Measurements from ENCODE around the gene PIK3C2G. TPM values are rescaled to one million over a fixed set of nuclear protein-coding genes. Genes with fewer than 3 reads are reported as not detected.

The PIK3C2G gene
- total RNA-seq, 1 experiment from 2014 or later = not detected

DNA sequence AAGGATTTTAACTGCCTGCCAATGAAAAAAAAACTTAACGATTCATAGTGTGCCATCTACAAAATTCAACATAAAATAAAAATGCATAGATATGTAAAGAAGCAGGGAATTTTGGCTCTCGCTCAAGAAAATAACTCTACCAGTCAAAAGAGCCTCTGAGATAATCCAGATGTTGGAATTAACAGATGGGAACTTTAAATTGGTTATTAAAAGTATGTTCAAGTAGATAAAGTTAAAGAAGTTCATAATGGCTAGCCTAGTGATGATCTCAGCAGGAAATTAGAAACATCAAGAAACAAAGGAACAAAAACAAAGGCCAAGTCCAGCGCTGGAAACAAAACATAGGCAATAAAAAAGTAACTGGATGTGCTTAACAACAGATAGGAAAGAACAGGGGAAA, 23.1 kb downstream of the PIK3C2G start:
- POLR2A ChIA-PET = no interaction called here
- Histone ChIP-seq H3K9ac (ENCODE audit: low read length) (no peak overlapping the region), H3K4me3 (replicated peaks in 1 of 2; ENCODE audit: low read depth in 1 of 2, low read length in 2 of 2) (no peak overlapping the region), H2AFZ (ENCODE audit: low read depth, low read length, poor library complexity, severe bottlenecking) (no peak overlapping the region), H3K9me2 (ENCODE audit: insufficient read depth) (no peaks in the 10 kb centered on the region; the same call in 1 of the 2 replicates), H3K36me3 (ENCODE audit: control insufficient read depth in 1 of 2, insufficient read depth in 2 of 2, low read length in 2 of 2) (no peaks in the 10 kb centered on the region), H3K4me1 (ENCODE audit: control insufficient read depth in 1 of 2, insufficient read depth in 2 of 2, low read length in 2 of 2) (no peaks in the 10 kb centered on the region), H3K27me3 (ENCODE audit: insufficient read depth, low read length) (no peaks in the 10 kb centered on the region), H4K20me1 (ENCODE audit: insufficient read depth) (no peaks in the 10 kb centered on the region), H3K27ac (ENCODE audit: low read depth, low read length) (no peak overlapping the region), H3K79me2 (ENCODE audit: insufficient read depth, low read length) (no peaks in the 10 kb centered on the region), H3K4me2 (ENCODE audit: low read length) (no peak overlapping the region), H3K9me3 (ENCODE audit: control insufficient read depth in 1 of 2, insufficient read depth in 1 of 2, low read depth in 1 of 2, low read length in 2 of 2) (no peaks in the 10 kb centered on the region)
- CTCF ChIA-PET = no interaction called here
- BruUV-seq (replicated peaks) = no TSS peak
- no peak for ATAC-seq
- no peak for TF ChIP-seq YY1 (IDR thresholded peaks at IDR 0.05; ENCODE audit: extremely low read depth, insufficient replicate concordance, low read depth, low read length)
- DNase-seq (ENCODE audit: low read depth, low spot score) = no peak
- RAD21 ChIA-PET (ENCODE audit: low non-redundant PET in 1 of 2, low total read pairs in 2 of 2, uncharacterized antibody in 2 of 2, unreplicated experiment in 2 of 2) = no interaction called here
- intact Hi-C loops (cut with micrococcal nuclease) = no loop called here

DNA sequence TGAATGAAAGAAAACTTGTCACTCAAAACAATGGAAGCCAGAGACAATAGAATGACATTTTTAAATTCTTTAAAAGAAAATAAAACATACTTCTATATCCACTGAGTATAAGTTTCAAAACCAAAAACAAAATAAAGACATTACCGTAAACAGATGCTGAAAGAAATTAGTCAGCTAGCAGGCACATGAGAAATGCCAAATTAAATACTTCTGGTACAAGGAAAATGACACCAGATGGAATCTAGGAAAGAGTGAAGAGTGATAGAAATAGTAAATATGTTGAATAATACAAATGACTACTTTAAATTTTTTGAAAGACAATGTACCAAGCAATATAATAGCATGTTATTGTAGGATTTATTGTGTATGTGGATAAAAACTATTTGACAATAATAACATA, 23.8 kb downstream of the PIK3C2G start:
- intact Hi-C loops (cut with micrococcal nuclease) = no loop called here
- Histone ChIP-seq H3K36me3 (ENCODE audit: control insufficient read depth in 1 of 2, insufficient read depth in 2 of 2, low read length in 2 of 2) (no peaks in the 10 kb centered on the region), H4K20me1 (ENCODE audit: insufficient read depth) (no peaks in the 10 kb centered on the region), H3K9ac (ENCODE audit: low read length) (no peak overlapping the region), H3K9me3 (ENCODE audit: control insufficient read depth in 1 of 2, insufficient read depth in 1 of 2, low read depth in 1 of 2, low read length in 2 of 2) (no peaks in the 10 kb centered on the region), H2AFZ (ENCODE audit: low read depth, low read length, poor library complexity, severe bottlenecking) (no peak overlapping the region), H3K4me1 (ENCODE audit: control insufficient read depth in 1 of 2, insufficient read depth in 2 of 2, low read length in 2 of 2) (no peaks in the 10 kb centered on the region), H3K4me3 (replicated peaks in 1 of 2; ENCODE audit: low read depth in 1 of 2, low read length in 2 of 2) (no peak overlapping the region), H3K9me2 (ENCODE audit: insufficient read depth) (no peaks in the 10 kb centered on the region; the same call in 1 of the 2 replicates), H3K79me2 (ENCODE audit: insufficient read depth, low read length) (no peaks in the 10 kb centered on the region), H3K27me3 (ENCODE audit: insufficient read depth, low read length) (no peaks in the 10 kb centered on the region), H3K27ac (ENCODE audit: low read depth, low read length) (no peak overlapping the region), H3K4me2 (ENCODE audit: low read length) (no peak overlapping the region)
- POLR2A ChIA-PET = no interaction called here
- CTCF ChIA-PET = no interaction called here
- no peak for TF ChIP-seq ZFX (IDR thresholded peaks at IDR 0.05)
- no peak for TF ChIP-seq SRF (IDR thresholded peaks at IDR 0.05; ENCODE audit: low read depth)
- TF ChIP-seq, protein P1, sequence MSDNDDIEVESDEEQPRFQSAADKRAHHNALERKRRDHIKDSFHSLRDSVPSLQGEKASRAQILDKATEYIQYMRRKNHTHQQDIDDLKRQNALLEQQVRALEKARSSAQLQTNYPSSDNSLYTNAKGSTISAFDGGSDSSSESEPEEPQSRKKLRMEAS (IDR thresholded peaks at IDR 0.05) = no peak
- TF ChIP-seq CEBPB (IDR thresholded peaks at IDR 0.05; ENCODE audit: low read depth) = no peak
- TF ChIP-seq ELF1 (IDR thresholded peaks at IDR 0.05; ENCODE audit: borderline replicate concordance, low read depth) = no peak
- no peak for TF ChIP-seq JUND (IDR thresholded peaks at IDR 0.05)
- DNase-seq (ENCODE audit: low read depth, low spot score) (no peak), ATAC-seq (no peak)
- no TSS peak for BruUV-seq (replicated peaks)
- RAD21 ChIA-PET (ENCODE audit: low non-redundant PET in 1 of 2, low total read pairs in 2 of 2, uncharacterized antibody in 2 of 2, unreplicated experiment in 2 of 2) = no interaction called here

Data from HCT116 (cell line).